Tongue (tissue), 2 donors: Measurements from ENCODE around the gene FRMD1. TPM values are rescaled to one million over a fixed set of nuclear protein-coding genes. Genes with fewer than 3 reads are reported as not detected.

Source experiments
- DNase-seq: peaks from one replicate; pipeline ENCODE4 v3.0.0-alpha.2; 2015
- total RNA-seq: library from RNA; depleted of rRNA; stranded (reverse); fragments of >200 nt; gene quantifications from one replicate; pipeline ENCODE4 v1.2.3, GENCODE V29; 2014

Gene FRMD1
- total RNA-seq, 1 donor from 2014 or later: 0.41 TPM

DNA sequence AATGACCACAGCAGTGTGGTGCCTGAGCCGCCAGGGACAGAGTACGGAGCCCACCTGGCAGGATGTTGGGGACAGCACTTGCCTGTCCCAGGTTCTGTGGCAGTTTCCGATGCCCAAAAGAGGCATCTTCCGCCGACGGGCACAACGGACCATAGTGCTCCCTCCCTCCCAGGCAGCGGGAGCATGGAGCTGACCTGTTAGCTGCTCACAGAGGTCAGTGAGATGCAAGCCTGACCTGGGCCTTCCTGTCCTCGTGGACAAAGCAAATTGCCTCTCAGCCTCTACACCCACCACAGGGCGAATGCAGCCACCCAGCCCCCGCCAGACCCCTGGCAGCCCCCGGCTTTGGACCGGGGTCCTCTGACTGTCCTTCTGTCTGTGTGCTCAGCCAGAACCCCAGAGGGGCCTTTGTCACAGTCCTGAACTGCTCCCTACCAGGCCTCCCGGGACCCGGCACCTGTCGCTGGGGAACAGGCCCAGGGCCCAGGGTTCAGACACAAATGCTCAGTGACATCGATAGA lies 16.2 kb upstream of the FRMD1 start:
- DNase-seq: no peak

DNA sequence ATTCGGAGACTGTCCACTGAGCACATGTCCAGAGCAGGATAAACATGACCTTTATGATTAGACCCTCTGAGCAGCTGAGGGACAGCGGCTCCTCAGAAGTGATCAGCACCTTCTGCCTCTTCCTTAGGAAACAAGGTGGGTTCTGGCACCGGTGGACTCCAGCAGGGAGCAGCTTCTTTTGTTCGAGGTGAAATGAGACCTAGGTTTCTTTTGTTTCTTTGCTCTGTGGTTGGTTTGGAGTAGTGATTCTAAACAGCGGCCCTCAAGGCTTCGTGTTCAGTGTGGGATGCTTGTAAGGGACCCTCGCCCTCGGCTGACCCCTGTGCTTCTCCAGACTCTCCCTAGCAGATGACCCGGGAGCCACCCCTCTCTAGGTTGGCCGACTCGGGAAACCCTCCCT lies 14.6 kb upstream of the FRMD1 start:
- DNase-seq: no peak

- no peak for DNase-seq
These were observed 14.1 kb upstream of the FRMD1 start for GRCh38 chr6:168093071-168093505.

DNA sequence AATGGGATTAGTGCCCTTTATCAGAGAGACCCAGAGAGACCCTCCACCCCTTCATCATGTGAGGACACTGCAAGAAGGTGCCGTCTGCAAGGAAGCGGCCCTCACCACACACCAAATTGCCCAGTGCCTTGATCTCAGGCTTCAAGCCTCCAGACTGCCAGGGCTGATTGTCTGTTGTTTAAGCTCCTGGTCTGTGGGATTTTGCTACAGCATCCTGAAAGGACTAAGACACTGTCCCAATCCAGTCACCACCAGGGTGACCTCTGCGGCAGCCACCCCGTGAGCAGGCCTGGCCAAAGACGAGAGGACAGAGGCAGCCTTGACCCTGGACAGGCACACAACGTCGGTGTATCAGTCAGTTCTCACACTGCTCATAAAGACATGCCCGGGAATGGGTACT lies 13.5 kb upstream of the FRMD1 start:
- DNase-seq: no peak

- no peak for DNase-seq
These were observed 12.6 kb upstream of the FRMD1 start for GRCh38 chr6:168091381-168092264.

DNA sequence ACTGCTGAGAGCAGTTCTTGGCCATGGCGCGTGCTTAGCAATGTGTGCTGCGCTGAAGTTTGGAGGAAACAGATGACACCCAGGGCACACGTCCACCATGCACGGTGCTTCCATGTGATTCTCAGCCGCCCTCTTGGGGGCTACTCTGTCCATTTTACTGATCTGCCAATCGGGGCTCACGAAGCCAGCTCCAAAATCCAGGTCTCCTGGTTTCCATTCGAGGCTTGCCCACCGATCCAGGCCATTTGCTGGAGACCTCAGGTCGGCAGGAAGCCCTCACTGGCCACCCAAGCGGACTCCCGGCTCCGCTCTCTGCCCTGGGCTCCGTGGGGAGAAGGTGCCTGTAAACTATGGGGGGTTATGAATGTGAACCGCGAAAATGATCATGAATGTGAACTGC lies 11.7 kb upstream of the FRMD1 start:
- no peak for DNase-seq

DNA sequence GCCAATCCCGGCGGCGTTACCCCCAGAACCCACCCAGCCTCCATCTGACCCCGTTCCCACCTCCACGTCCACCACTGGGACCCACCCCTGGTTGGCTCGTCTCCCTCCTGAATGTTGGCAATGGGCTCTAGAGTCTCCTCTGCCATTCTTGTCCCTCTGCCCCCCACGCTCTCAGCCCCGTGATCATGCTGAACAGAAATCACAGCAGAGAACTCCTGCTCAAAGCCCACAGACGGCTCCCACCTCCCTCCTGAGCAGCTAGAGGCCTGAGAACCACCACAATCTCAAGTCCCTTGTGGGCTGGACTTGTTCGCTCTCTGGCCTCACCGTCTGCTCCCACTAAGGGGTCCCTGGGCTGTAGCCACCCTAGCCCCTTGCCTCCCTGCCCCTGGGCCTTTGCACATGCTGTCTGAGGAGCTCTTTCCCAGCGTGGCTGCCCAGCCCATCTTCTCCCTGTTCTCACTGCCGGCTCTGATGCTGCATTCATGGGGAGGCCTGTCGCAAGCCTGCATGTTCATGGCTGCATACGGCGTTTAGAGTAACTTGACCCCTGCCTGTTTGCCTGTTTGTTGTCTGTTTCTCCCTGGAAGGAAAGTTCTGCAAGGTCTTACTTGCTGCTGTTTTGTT lies 11.2 kb upstream of the FRMD1 start:
- DNase-seq: no peak

DNA sequence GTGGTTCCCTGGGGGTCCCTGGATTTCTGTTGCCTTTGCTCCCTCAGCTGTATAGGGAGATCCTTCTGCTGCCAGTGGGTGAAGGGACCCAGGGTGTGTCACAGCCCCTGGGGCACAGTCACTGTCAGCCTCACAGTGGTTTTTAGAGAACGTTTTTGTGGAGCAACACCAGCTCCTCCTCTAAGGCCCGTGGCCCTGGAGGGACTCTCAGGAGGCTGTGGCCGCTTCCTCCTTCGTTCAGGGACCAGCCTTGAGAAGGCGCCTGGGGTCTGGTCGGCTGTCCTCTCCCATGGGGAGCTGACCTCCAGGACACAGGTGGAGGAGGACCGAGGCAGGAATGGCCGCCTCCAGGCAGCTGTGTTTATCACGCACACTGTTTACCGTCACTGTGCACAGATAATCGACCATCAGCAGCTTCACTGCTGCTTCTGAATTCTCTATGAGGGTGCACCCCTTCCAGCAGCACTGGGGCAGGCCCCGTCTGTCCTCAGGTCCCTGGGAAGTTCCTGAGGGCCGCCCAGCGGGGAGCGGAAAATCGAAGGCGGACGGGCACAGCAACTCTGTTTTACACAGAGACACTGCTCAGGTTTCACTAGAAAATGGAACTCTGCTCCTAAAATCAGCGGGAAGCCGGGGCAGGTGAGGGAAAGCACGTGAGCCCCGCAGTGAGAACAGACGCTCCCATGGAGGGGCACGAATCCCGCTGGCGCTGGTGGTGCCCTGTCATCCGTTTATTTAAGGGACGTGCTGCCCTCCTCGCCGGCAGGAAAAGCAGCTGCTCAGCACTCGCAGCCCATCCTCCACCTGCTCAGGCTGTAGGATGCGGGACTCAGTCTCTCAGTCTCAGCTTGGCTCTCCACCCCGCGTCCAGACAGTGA lies 10.4 kb upstream of the FRMD1 start:
- peak; percentile 81 for DNase-seq

DNA sequence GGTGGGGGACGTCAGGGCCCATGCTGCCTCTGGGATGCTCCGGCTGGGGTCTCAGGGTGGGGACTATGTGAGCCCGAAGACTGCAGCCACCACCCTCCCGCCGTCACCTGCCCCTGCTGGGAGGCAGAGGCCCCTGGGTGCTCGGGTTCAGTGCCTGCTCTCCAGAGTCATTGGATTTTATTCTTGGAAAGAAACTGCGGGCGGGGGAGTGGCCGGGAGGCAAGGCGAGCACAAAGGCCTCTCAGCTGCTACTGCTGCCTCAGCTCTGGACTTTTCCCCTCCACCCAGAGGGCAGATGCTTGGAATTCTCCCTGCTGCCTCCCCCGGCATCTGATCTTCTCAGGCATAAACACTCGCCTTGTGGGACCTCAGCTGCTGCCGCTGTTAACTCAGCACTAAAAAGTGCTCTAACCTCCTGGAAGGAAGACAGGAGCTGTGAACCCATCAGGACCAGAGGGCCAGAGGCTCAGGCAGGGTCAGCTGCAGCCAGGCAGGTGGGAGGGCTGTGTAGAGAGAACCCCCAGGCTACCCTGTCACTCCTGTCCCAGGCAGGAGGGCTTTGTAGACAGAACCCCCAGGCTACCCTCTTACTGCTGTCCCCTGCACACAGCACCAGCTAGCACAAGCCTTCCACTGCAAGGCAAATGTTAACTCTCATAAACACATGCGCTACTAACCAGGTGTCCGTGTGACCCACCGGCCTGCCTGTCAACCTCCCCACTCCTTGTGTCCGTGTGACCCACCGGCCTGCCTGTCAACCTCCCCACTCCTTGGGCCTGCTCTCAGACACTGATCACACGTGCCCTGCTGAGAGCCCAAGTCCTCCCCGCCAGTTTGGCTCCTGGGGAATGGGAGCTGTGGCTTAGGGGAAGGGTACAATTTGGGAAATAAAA lies 9.4 kb upstream of the FRMD1 start:
- DNase-seq: peak; percentile 97

DNA sequence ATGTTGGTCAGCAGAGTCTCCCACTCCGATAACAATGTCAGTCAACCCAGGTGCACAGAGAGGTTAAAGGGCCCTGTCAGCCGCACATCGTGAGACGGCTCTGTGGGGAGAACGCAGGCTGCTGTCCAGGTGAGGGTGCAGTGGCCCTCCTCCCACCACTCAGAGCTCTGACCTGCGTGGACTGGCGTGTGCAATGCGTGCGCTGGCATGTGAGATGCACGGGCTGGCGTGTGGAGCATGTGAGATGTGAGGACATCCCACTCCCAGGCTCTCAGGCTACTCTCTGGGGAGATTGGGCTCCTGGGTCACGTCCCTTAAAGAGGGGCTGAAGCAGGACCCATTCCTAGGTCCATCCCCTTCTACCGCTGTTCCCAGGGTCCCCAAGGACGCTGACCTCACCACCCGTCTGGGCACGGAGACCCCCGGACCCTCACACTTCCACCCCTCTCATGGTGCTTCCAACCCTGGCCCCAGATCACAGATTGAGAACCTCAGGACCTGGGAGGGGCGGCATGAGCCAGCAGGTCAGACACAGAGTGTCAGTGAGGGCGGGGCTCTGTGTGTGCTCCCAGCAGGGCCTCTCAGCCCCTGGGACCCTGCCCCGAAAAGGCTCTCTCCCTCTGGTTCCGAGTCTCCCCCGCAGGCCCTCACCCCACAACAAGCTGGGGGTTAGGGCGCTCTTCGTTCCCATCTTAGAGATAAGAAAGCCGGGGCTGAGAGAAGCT lies 8.6 kb upstream of the FRMD1 start:
- no peak for DNase-seq

GRCh38 chr6:168086616-168087015 lies 7.6 kb upstream of the FRMD1 start:
- no peak for DNase-seq

DNA sequence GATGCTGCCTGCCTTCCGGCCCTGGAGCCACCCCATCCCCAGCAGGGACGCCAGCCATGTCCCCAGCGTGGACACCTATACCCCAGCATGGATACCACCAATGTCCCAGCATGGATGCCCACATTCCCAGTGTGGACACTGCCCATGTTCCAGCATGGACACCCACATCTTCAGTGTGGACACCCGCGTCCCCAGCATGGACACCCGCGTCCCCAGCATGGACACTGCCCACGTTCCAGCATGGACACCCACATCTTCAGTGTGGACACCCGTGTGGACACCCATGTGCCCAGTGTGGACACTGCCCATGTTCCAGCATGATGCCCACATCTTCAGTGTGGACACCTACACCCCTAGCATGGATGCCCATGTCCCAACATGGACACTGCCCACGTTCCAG lies 7.1 kb upstream of the FRMD1 start:
- DNase-seq: no peak

DNA sequence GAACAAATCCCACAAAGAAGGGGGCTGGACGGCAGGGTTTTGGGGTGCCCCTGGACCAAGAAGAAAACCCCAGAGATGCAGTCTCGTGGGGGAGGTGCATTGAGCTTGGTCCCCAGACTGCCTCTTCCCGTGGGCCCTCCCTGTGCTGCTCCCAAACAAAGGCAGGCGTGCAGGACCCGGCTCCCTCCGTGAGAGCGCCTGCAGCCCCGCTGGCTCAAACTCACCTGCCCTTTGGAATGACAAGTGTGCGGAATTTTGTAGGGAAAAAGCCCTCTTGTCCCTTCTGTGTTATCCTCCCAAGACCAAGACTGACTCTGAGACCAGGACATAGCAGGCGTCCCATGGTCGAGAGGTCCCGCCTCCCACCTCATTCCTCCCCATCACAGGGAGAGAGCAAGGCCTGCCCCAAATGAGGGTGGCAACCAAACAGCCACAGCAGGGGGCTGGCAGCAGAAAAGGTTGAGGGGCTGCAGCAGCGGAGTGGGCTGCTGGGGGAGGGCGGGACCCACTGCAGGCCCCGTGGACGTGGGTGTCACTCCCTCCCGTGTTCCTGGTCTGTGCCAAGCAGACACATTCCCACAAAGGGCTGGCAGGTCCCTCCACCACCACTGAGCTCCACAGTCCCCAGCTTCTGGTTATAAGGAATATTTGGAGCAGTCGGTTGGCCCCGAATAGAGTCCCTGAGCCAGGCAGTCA lies 5.6 kb upstream of the FRMD1 start:
- DNase-seq: no peak

DNA sequence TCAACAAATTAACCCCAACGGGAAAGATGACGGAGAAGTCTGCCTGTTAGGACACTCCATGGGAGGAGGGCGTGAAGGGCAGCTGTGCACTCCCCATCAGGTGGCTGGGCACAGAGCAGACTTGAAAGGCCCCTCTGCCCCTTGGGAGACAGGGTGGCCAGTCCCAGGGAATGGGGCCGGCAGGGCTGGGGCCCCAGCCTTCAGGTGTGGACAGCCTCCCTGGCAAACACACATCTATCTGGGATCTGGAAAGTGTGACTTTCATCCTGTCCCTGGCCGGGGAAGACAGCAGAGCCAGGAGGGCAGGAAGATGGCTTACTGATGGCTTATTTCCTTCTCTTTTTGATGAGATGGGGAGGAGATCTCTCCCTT lies 4.5 kb upstream of the FRMD1 start:
- no peak for DNase-seq

- peak; percentile 56 for DNase-seq
These were observed 4.0 kb upstream of the FRMD1 start for GRCh38 chr6:168082860-168083513.

DNA sequence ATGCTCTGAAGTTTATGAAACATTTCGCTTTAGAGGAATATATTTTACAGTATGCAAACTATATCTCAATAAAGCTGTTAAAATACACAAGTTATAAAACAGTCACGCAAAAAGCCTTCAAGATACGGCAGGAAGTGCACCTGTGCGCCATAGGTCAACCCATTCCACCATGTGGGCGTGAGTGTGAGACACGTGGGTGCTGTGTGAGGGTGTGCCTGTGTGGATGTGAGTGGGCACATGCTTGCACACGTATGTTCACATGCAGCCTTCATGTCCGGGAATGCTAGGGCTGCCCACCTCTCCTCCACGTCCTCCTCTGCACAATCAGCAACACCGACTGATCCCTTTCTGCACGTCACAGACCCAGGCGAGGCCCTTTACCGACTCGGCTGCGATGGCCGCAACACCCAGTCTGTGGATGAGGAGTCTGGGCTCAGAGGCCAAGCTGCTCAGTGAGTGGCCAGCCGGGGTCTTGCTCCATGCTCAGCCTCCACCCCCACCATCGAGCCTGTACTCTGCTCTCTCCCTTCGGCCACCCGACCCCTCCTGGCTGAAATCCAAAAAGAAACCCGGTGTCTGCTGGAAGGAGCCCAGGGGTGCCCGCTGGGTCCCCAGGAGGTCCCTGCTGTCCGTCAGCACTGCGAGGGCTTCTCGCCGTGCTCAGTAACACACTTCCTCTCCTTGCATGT lies 3.0 kb upstream of the FRMD1 start:
- no peak for DNase-seq

DNA sequence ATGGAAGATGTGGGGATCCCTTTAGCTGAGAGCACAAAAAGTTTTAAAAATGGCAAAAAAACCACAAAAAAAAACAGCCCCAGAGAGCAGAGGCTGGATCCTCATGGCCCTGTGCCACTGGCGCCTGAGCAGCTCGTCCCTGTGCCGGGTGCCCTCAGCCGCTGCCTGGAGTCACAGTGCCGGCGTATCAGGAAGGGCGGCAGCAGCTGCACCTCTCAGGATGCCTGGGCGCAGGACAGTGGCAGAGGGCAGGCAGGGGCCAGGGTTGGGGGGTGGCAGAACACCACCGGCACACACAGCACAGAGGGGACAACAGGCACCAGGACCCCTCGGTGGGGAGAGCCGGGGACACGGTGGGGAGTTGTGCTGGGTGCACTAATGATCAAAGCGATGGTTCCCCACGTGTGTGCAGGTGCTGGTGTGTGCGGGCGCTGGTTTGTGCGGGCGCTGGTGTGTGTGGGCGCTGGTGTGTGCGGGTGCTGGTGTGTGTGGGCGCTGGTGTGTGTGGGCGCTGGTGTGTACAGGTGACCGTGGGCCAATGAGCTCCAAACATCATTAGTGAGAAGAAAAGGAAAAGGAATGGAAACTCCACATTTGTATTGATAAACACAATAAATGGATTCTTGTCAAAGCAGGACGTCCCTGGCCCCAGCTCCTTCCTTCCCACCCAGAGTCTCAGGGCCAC lies 1.5 kb upstream of the FRMD1 start:
- DNase-seq: peak; percentile 85

DNA sequence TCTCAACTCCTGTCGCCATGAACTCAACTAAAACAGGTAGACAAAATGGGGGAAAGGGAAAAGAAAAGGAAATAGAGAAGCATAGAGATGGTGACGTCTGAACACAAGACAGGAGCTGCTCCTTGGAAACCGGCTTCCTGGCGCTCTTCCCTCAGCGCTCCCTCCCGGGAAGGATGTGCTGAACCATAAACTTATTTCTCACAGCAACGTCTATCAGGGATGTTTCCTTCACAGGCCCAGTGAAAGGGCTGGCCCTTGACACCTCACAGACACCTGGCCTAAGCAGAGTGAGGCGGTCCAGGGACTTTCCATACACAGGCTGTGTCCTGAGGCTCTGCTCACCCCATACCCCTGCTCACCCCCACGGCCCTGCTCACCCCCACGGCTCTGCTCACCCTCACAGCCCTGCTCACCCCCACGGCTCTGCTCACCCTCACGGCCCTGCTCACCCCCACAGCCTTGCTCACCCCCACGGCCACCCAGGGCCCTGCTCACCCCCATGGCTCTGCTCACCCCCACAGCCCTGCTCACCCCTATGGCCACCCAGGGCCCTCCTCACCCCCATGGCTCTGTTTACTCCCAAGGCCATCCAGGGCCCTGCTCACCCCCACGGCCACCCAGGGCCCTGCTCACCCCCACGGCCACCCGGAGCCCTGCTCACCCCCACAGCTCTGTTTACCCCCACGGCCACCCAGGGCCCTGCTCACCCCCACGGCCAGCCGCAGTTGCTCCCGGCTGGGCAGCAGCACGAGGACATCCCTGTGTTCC lies 653 bp downstream of the FRMD1 start:
- peak; percentile 68 for DNase-seq
